ENCODE data around the gene ADAMTS17. TPM values are rescaled to one million over a fixed set of nuclear protein-coding genes. Genes with fewer than 3 reads are reported as not detected.

The ADAMTS17 gene
- total RNA-seq, 1 experiment from 2014 or later: 4.2 TPM

GRCh38 chr15:100057281-100057680 lies 284.5 kb downstream of the ADAMTS17 start (continued):
- TF ChIP-seq YY1 (IDR thresholded peaks at IDR 0.05; ENCODE audit: extremely low read depth, insufficient replicate concordance, low read depth, low read length) (no peak), SP1 (IDR thresholded peaks at IDR 0.05; ENCODE audit: low read depth) (no peak)

GRCh38 chr15:100056411-100057072 lies 285.2 kb downstream of the ADAMTS17 start:
- ATAC-seq (no peak), DNase-seq (ENCODE audit: low read depth, low spot score) (no peak)
- Histone ChIP-seq H4K20me1 (ENCODE audit: insufficient read depth) (no peaks in the 10 kb centered on the region), H3K4me1 (ENCODE audit: control insufficient read depth in 1 of 2, insufficient read depth in 2 of 2, low read length in 2 of 2) (no peaks in the 10 kb centered on the region), H3K27ac (ENCODE audit: low read depth, low read length) (no peak overlapping the region), H3K36me3 (ENCODE audit: control insufficient read depth in 1 of 2, insufficient read depth in 2 of 2, low read length in 2 of 2) (no peaks in the 10 kb centered on the region), H3K4me2 (ENCODE audit: low read length) (no peak overlapping the region), H3K9ac (ENCODE audit: low read length) (no peak overlapping the region), H2AFZ (ENCODE audit: low read depth, low read length, poor library complexity, severe bottlenecking) (no peak overlapping the region), H3K79me2 (ENCODE audit: insufficient read depth, low read length) (no peaks in the 10 kb centered on the region), H3K9me3 (ENCODE audit: control insufficient read depth in 1 of 2, insufficient read depth in 1 of 2, low read depth in 1 of 2, low read length in 2 of 2) (no peaks in the 10 kb centered on the region), H3K4me3 (replicated peaks in 1 of 2; ENCODE audit: low read depth in 1 of 2, low read length in 2 of 2) (no peak overlapping the region), H3K27me3 (ENCODE audit: insufficient read depth, low read length) (no peaks in the 10 kb centered on the region), H3K9me2 (ENCODE audit: insufficient read depth) (no peaks in the 10 kb centered on the region)
- CTCF ChIA-PET: no interaction called here
- TF ChIP-seq EZH2phosphoT487 (IDR thresholded peaks at IDR 0.05; ENCODE audit: borderline replicate concordance) (no peak), JUND (IDR thresholded peaks at IDR 0.05) (no peak), EGR1 (IDR thresholded peaks at IDR 0.05; ENCODE audit: low read depth) (no peak), CBX3 (IDR thresholded peaks at IDR 0.05; ENCODE audit: low read depth) (no peak), ZBTB33 (IDR thresholded peaks at IDR 0.05; ENCODE audit: extremely low read depth, insufficient replicate concordance, low read length) (no peak), ATF3 (IDR thresholded peaks at IDR 0.05) (no peak)
- no TSS peak for BruUV-seq (replicated peaks)
- RAD21 ChIA-PET (ENCODE audit: low non-redundant PET in 1 of 2, low total read pairs in 2 of 2, uncharacterized antibody in 2 of 2, unreplicated experiment in 2 of 2): no interaction called here
- POLR2A ChIA-PET: no interaction called here
- intact Hi-C loops (cut with micrococcal nuclease): no loop called here

All from HCT116 (cell line).